GM12891 (cell line): ENCODE results near the gene PGAP3.

Experiments used
- PAX5 ChIP-seq: IDR thresholded peaks from 2 replicates; pipeline ENCODE4 v1.6.1; 2011; ENCODE audit warnings: low read length, moderate library complexity, mild to moderate bottlenecking; ENCODE audit not compliant: insufficient read depth, severe bottlenecking
- POLR2A ChIP-seq: IDR thresholded peaks from 2 replicates; pipeline ENCODE4 v1.6.1; 2011; ENCODE audit warnings: low read depth, low read length, control low read depth
- POLR2AphosphoS5 ChIP-seq: IDR thresholded peaks from 2 replicates; pipeline ENCODE4 v1.6.1; 2011; ENCODE audit warnings: low read depth, low read length, control low read depth
- POU2F2 ChIP-seq: IDR thresholded peaks from 2 replicates; pipeline ENCODE4 v1.6.1; 2011; ENCODE audit warnings: low read depth, mild to moderate bottlenecking, control low read depth, low read length, moderate library complexity
- SPI1 ChIP-seq: IDR thresholded peaks from 2 replicates; pipeline ENCODE4 v1.6.1; 2011; ENCODE audit warnings: low read depth, low read length, control low read depth
- TAF1 ChIP-seq: IDR thresholded peaks from 2 replicates; pipeline ENCODE4 v1.6.1; 2011; ENCODE audit warnings: low read depth, low read length, control low read depth

- TF ChIP-seq POLR2A (no peak), POLR2AphosphoS5 (no peak), SPI1 (no peak), TAF1 (no peak), POU2F2 (no peak), PAX5 (no peak)
Measured at GRCh38 chr17:39674179-39674578, 13.7 kb downstream of the PGAP3 start.
